CD14-positive monocyte (primary cell): Measurements from ENCODE around the gene SKIL. TPM values are rescaled to one million over a fixed set of nuclear protein-coding genes. Genes with fewer than 3 reads are reported as not detected.
"Not testable (repeated sequence)": the region's sequence is repeated elsewhere in the genome, so short reads cannot be mapped to it uniquely, and the experiment has no call there.

Experiments used
- DNase-seq, 3 donors: peaks; one replicate each; pipeline ENCODE4 v3.0.0-alpha.2; 2011 to 2022
- H2AFZ ChIP-seq: 2 replicates; pipeline ENCODE4 v1.6.0; 2012; ENCODE audit warnings: mild to moderate bottlenecking, low read depth, low read length, inconsistent platforms; ENCODE audit not compliant: insufficient read depth, poor library complexity, severe bottlenecking
- H3K27ac ChIP-seq, 2 donors: 1 replicate in 1 of 2; 2 replicates in 1 of 2; pipeline ENCODE4 v1.5.1; 2012 to 2013; ENCODE audit warnings: low read length in 2 of 2, control low read depth in 1 of 2, inconsistent platforms in 1 of 2, low read depth in 1 of 2, mild to moderate bottlenecking in 1 of 2
- H3K27me3 ChIP-seq, 2 donors: one replicate each; pipeline versions ENCODE4 v1.6.0 to v1.6.1; 2011 to 2013; ENCODE audit warnings: low read length in 2 of 2; ENCODE audit not compliant: control insufficient read depth in 2 of 2, insufficient read depth in 2 of 2
- H3K36me3 ChIP-seq, 2 donors: replicated peaks in 1 of 2; 1 replicate in 1 of 2; 2 replicates in 1 of 2; pipeline versions ENCODE4 v1.5.1 to v1.6.1; 2012 to 2013; ENCODE audit warnings: low read length in 2 of 2, control low read depth in 1 of 2, inconsistent platforms in 1 of 2, mild to moderate bottlenecking in 1 of 2; ENCODE audit not compliant: insufficient read depth in 2 of 2, control insufficient read depth in 1 of 2
- H3K4me1 ChIP-seq, 2 donors: 1 replicate in 1 of 2; 2 replicates in 1 of 2; pipeline versions ENCODE4 v1.5.1 to v1.6.1; 2012 to 2013; ENCODE audit warnings: low read length in 2 of 2, control low read depth in 1 of 2, inconsistent platforms in 1 of 2, mild to moderate bottlenecking in 1 of 2, moderate library complexity in 1 of 2; ENCODE audit not compliant: insufficient read depth in 2 of 2, control insufficient read depth in 1 of 2
- H3K4me2 ChIP-seq: replicated peaks from 2 replicates; pipeline ENCODE3; 2012; ENCODE audit warnings: low read length, moderate library complexity, mild to moderate bottlenecking; ENCODE audit not compliant: poor library complexity, severe bottlenecking; ENCODE audit errors: extremely low read depth
- H3K4me3 ChIP-seq, 3 experiments: fragments of 200-600 bp in 1 of 3; sonication (generic) in 1 of 3; replicated peaks in 1 of 3; 1 replicate in 2 of 3; 2 replicates in 1 of 3; pipeline ENCODE4 v1.5.1; 2011 to 2013; ENCODE audit warnings: low read length in 3 of 3, mild to moderate bottlenecking in 3 of 3, control low read depth in 2 of 3, low read depth in 2 of 3, inconsistent platforms in 1 of 3, moderate library complexity in 1 of 3
- H3K79me2 ChIP-seq: 2 replicates; pipeline ENCODE4 v1.6.0; 2012; ENCODE audit warnings: mild to moderate bottlenecking, control low read depth, inconsistent platforms, low read length, moderate library complexity; ENCODE audit not compliant: insufficient read depth
- H3K9ac ChIP-seq: 2 replicates; pipeline ENCODE4 v1.6.0; 2017; ENCODE audit warnings: low read length, mild to moderate bottlenecking; ENCODE audit not compliant: insufficient read depth, poor library complexity, severe bottlenecking
- H3K9me3 ChIP-seq, 2 donors: replicated peaks in 1 of 2; 1 replicate in 1 of 2; 2 replicates in 1 of 2; pipeline versions ENCODE4 v1.5.1 to v1.6.1; 2012 to 2013; ENCODE audit warnings: low read length in 2 of 2, control low read depth in 1 of 2; ENCODE audit not compliant: control insufficient read depth in 1 of 2, insufficient read depth in 1 of 2
- H4K20me1 ChIP-seq: 2 replicates; pipeline ENCODE4 v1.6.0; 2012; ENCODE audit warnings: mild to moderate bottlenecking, low read length, control low read depth, moderate library complexity; ENCODE audit not compliant: insufficient read depth
- H3K27ac Mint-ChIP-seq, 7 donors: one replicate each; pipeline ENCODE4 v1.8.0; 2020; ENCODE audit warnings: mild to moderate bottlenecking in 7 of 7, mixed read lengths in 7 of 7, moderate library complexity in 6 of 7, inconsistent platforms in 2 of 7
- H3K27me3 Mint-ChIP-seq, 3 donors: one replicate each; pipeline ENCODE4 v1.8.0; 2021 to 2022; ENCODE audit warnings: low read depth in 3 of 3, mild to moderate bottlenecking in 3 of 3, mixed read lengths in 3 of 3, moderate library complexity in 3 of 3, inconsistent platforms in 1 of 3
- H3K36me3 Mint-ChIP-seq, 2 donors: one replicate each; pipeline ENCODE4 v1.8.0; 2020; ENCODE audit warnings: mixed read lengths in 2 of 2, inconsistent platforms in 1 of 2, mild to moderate bottlenecking in 1 of 2
- H3K4me1 Mint-ChIP-seq: one replicate; pipeline ENCODE4 v1.8.0; 2020; ENCODE audit warnings: mild to moderate bottlenecking, mixed read lengths
- H3K4me3 Mint-ChIP-seq, 2 donors: one replicate each; pipeline ENCODE4 v1.8.0; 2020; ENCODE audit warnings: mild to moderate bottlenecking in 2 of 2, mixed read lengths in 2 of 2, moderate library complexity in 1 of 2
- H3K9me3 Mint-ChIP-seq, 7 donors: one replicate each; pipeline ENCODE4 v1.8.0; 2020 to 2022; ENCODE audit warnings: mixed read lengths in 7 of 7, mild to moderate bottlenecking in 6 of 7, moderate library complexity in 6 of 7, inconsistent platforms in 2 of 7
- WGBS: methylation state at CpG from one replicate; pipeline ENCODE4 v1.1.5; 2013; ENCODE audit warnings: missing lambda C conversion rate; ENCODE audit not compliant: insufficient coverage; 5-methylcytosine and 5-hydroxymethylcytosine counted together
- intact Hi-C, 2 donors: fragments of 100-400 bp; cut with micrococcal nuclease; formaldehyde crosslinking; loops; one replicate each; pipeline versions ENCODE4 v1.15.0 to v1.15.1; 2023
- polyA plus RNA-seq, 3 donors: library from polyadenylated mRNA; depleted of rRNA in 1 of 3; unstranded in 2 of 3; stranded (reverse) in 1 of 3; fragments of 300-500 nt in 2 of 3; fragments of >200 nt in 1 of 3; fragmentation: Illumina TruSeq in 2 of 3; gene quantifications; 1 replicate in 2 of 3; 2 replicates in 1 of 3; pipeline ENCODE4 v1.2.3, GENCODE V29; 2012 to 2021
- TF ChIP-seq, protein P1 (sequence below): fragments of 200-600 bp; IDR thresholded peaks from one replicate; pipeline ENCODE4 v1.8.0; 2022; ENCODE audit warnings: antibody characterized with exemption, mild to moderate bottlenecking

SKIL gene
- polyA plus RNA-seq, 3 donors, result 7.5 to 13.4 (median 9.2) TPM

DNA sequence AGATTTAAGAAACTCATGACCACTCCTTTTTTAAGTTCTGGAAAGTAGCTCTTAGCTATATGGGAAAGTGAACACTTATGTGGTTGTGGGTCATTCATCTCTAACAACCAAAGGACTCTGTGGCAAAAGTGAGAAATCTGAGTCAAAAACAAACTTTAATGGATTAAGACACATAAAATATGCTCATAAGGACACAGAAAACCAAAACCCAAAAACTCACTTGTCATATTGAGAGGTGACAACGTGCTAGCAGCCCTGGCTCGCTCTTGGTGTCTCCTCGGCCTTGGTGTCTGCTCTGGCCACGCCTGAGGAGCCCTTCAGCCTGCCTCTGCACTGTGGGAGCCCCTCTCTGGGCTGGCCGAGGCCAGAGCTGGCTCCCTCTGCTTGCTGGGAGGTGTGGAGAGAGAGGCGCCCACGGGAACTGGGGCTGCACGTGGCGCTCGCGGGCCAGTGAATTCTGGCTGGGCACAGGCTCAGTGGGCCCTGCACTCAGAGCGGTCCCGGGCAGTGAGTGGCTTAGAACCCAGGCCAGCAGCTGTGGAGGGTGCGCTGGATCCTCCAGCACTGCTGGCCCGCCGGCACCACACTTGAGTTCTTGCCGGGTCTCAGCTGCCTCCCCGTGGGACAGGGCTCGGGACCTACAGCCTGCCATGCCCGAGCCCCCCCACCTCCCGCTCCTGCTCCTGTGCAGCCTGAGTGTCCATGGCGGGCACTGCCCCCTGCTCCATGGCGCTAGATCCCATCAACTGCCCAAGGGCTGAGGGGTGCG lies 30.3 kb upstream of the SKIL start:
- H3K36me3 ChIP-seq, result no peaks in the 10 kb centered on the region
- H3K4me3 Mint-ChIP-seq, result no peak overlapping the region
- H3K4me1 Mint-ChIP-seq, result no peaks in the 10 kb centered on the region
- intact Hi-C loops, result no loop called here
- no peaks in the 10 kb centered on the region for H3K79me2 ChIP-seq
- peaks cover 0 to 3% (median 0%) of the 10 kb centered on the region in 3 donors for H3K27me3 Mint-ChIP-seq
- H3K27ac ChIP-seq, result no peak overlapping the region
- no peak overlapping the region for H2AFZ ChIP-seq
- DNase-seq, result no peak
- H3K9ac ChIP-seq, result no peak overlapping the region
- H3K4me1 ChIP-seq, result peaks cover 0 to 1% of the 10 kb centered on the region in 2 donors
- H3K9me3 Mint-ChIP-seq, result peaks cover 4 to 13% (median 6%) of the 10 kb centered on the region in 7 donors
- H3K9me3 ChIP-seq, result peaks cover 0 to 8% of the 10 kb centered on the region in 2 donors
- H3K4me2 ChIP-seq, result no peak overlapping the region
- no peaks in the 10 kb centered on the region for H3K27me3 ChIP-seq
- no peak overlapping the region for H3K4me3 ChIP-seq
- H4K20me1 ChIP-seq, result no peaks in the 10 kb centered on the region
- H3K27ac Mint-ChIP-seq, result no peak overlapping the region
- TF ChIP-seq, protein P1, sequence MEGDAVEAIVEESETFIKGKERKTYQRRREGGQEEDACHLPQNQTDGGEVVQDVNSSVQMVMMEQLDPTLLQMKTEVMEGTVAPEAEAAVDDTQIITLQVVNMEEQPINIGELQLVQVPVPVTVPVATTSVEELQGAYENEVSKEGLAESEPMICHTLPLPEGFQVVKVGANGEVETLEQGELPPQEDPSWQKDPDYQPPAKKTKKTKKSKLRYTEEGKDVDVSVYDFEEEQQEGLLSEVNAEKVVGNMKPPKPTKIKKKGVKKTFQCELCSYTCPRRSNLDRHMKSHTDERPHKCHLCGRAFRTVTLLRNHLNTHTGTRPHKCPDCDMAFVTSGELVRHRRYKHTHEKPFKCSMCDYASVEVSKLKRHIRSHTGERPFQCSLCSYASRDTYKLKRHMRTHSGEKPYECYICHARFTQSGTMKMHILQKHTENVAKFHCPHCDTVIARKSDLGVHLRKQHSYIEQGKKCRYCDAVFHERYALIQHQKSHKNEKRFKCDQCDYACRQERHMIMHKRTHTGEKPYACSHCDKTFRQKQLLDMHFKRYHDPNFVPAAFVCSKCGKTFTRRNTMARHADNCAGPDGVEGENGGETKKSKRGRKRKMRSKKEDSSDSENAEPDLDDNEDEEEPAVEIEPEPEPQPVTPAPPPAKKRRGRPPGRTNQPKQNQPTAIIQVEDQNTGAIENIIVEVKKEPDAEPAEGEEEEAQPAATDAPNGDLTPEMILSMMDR, result no peak
- WGBS, result 96% methylated on average over 20 of the region's 24 CpGs
- no peaks in the 10 kb centered on the region for H3K36me3 Mint-ChIP-seq

DNA sequence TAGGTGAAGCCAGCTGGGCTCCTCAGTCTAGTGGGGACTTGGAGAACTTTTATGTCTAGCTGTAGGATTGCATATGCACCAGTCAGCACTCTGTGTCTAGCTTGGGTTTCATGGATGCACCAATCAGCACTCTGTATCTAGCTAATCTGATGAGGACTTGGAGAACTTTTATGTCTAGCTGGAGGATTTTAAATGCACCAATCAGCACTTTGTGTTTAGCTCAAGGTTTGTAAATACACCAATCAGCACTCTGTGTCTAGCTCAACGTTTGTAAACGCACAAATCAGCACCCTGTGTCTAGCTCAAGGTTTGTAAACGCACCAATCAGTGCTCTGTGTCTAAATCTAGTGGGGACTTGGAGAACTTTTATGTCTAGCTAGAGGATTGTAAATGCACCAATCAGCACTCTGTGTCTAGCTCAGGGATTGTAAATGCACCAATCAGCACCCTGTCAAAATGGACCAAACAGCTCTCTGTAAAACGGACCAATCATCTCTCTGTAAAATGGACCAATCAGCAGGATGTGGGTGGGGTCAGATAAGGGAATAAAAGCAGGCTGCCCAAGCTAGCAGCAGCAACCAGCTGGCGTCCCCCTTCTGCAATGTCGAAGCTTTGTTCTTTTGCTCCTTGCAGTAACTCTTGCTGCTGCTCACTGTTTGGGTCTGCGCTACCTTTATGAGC lies 29.5 kb upstream of the SKIL start:
- H3K79me2 ChIP-seq, H4K20me1 ChIP-seq, H3K4me3 ChIP-seq, H3K4me1 ChIP-seq, H3K9me3 ChIP-seq, DNase-seq, H3K36me3 ChIP-seq, intact Hi-C loops, H3K9ac ChIP-seq, H3K27me3 Mint-ChIP-seq, H3K4me2 ChIP-seq, H3K4me3 Mint-ChIP-seq, H3K4me1 Mint-ChIP-seq, H3K36me3 Mint-ChIP-seq, H3K27ac Mint-ChIP-seq, H3K27me3 ChIP-seq, H3K27ac ChIP-seq: not testable (repeated sequence)
- H2AFZ ChIP-seq, result peak overlapping the region; percentile 24
- WGBS, result 96% methylated on average over 5 of the region's 7 CpGs
- H3K9me3 Mint-ChIP-seq, result peaks cover 4 to 13% (median 6%) of the 10 kb centered on the region in 7 donors
